Mesothelial cell of epicardium (in vitro differentiated cells): ENCODE results near the gene LKAAEAR1. TPM values are rescaled to one million over a fixed set of nuclear protein-coding genes. Genes with fewer than 3 reads are reported as not detected.

ENCODE experiments used
- DNase-seq, 2 experiments: peaks; one replicate each; pipeline ENCODE4 v3.0.0; 2021; ENCODE audit warnings: low spot score in 2 of 2; ENCODE audit not compliant: unreplicated experiment in 2 of 2
- H3K27ac Mint-ChIP-seq: 2 replicates; pipeline ENCODE4 v1.8.0; 2021; ENCODE audit warnings: mixed read lengths
- H3K27me3 Mint-ChIP-seq: 2 replicates; pipeline ENCODE4 v1.8.0; 2021; ENCODE audit warnings: low read depth, mixed read lengths
- H3K36me3 Mint-ChIP-seq: 2 replicates; pipeline ENCODE4 v1.8.0; 2021; ENCODE audit warnings: mixed read lengths
- H3K4me1 Mint-ChIP-seq: 2 replicates; pipeline ENCODE4 v1.8.0; 2021; ENCODE audit warnings: mixed read lengths
- H3K4me3 Mint-ChIP-seq: 2 replicates; pipeline ENCODE4 v1.8.0; 2021; ENCODE audit warnings: mild to moderate bottlenecking, moderate library complexity, mixed read lengths
- H3K9me3 Mint-ChIP-seq: 2 replicates; pipeline ENCODE4 v1.8.0; 2021; ENCODE audit warnings: mixed read lengths
- CTCF ChIP-seq: fragments of 200-600 bp; sonication (generic); IDR thresholded peaks from one replicate; pipeline ENCODE4 v1.5.0; 2021; ENCODE audit warnings: antibody characterized with exemption; ENCODE audit not compliant: unreplicated experiment
- total RNA-seq: library from RNA; stranded (reverse); gene quantifications from 3 replicates; pipeline ENCODE4 v1.2.1, GENCODE V29; 2021

LKAAEAR1 gene
- total RNA-seq, 1 donor from 2014 or later = not detected

- no peak overlapping the region for H3K4me3 Mint-ChIP-seq
- H3K4me1 Mint-ChIP-seq = no peaks in the 10 kb centered on the region
- peaks cover 28% of the 10 kb centered on the region for H3K27me3 Mint-ChIP-seq
- no peak for TF ChIP-seq CTCF
- no peak overlapping the region for H3K27ac Mint-ChIP-seq
- no peaks in the 10 kb centered on the region for H3K36me3 Mint-ChIP-seq
- no peaks in the 10 kb centered on the region for H3K9me3 Mint-ChIP-seq
- DNase-seq = peak in 1 of 2 experiments; percentile 3
These were observed 23.7 kb upstream of the LKAAEAR1 start for GRCh38 chr20:64107736-64108457.

DNA sequence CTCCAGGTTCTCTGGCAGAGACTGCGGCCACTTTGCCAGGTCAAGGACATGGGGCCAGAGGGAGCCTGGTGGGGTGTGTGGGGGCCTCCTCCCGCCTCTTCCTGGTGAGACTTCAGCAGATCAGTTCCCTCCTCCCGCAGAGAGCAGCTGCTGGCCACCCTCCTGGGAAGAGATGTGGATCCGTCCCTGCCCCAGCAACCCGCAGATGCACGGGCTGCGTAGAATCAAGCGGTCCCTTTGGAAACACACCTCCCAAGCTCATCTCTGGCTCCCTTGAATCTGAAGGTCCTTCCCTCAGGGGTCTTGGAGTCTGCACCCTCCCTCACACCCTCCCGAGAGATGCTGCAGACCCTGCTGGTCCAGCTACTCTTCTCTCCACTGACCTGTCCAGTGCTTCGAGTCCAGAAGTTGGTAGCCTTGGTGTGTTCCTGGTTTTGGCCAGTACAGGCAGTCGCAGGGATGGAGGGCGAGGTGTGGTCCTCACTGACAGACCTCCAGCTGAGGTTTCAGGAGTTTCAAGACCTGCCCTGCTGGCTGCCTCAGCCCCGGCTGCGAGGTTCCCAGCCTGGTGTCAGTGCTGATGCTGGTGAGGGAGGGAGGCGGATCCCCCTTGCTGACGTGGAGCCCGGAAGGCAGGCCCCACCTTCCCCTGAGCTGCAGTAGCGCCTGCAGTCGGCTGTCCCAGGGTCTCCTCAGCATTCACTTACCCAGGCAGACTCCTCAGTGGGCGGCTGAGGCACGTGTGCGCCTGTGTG is 23.0 kb upstream of the LKAAEAR1 start, which contains the start of gene NPBWR2:
Gene NPBWR2, minus strand, starts transcription at position 585 of the 755 bp plus-strand sequence. CDS start 734 bp downstream, outside the sequence.
- Mint-ChIP-seq H3K4me3 (no peak within 1 kb of the TSS), H3K36me3 (no peaks in the 10 kb centered on the region), H3K27me3 (peaks cover 34% of the 10 kb centered on the region), H3K9me3 (no peaks in the 10 kb centered on the region), H3K27ac (no peak within 1 kb of the TSS), H3K4me1 (peaks cover 2% of the 10 kb centered on the region)
- TF ChIP-seq CTCF = no peak
- DNase-seq = peak; percentile 18 to 39

GRCh38 chr20:64106435-64106961 is 22.3 kb upstream of the LKAAEAR1 start:
- Mint-ChIP-seq H3K27ac (no peak overlapping the region), H3K4me3 (no peak overlapping the region), H3K4me1 (peaks cover 2% of the 10 kb centered on the region), H3K27me3 (peaks cover 38% of the 10 kb centered on the region), H3K36me3 (no peaks in the 10 kb centered on the region), H3K9me3 (no peaks in the 10 kb centered on the region)
- DNase-seq = peak in 1 of 2 experiments; percentile 2
- TF ChIP-seq CTCF = no peak

- Mint-ChIP-seq H3K27me3 (peaks cover 43% of the 10 kb centered on the region), H3K4me1 (peaks cover 2% of the 10 kb centered on the region), H3K36me3 (no peaks in the 10 kb centered on the region), H3K27ac (no peak overlapping the region), H3K4me3 (no peak overlapping the region), H3K9me3 (no peaks in the 10 kb centered on the region)
- peak in 1 of 2 experiments; percentile 35 for DNase-seq
- no peak for TF ChIP-seq CTCF
These were observed 21.7 kb upstream of the LKAAEAR1 start for GRCh38 chr20:64105846-64106434.

DNA sequence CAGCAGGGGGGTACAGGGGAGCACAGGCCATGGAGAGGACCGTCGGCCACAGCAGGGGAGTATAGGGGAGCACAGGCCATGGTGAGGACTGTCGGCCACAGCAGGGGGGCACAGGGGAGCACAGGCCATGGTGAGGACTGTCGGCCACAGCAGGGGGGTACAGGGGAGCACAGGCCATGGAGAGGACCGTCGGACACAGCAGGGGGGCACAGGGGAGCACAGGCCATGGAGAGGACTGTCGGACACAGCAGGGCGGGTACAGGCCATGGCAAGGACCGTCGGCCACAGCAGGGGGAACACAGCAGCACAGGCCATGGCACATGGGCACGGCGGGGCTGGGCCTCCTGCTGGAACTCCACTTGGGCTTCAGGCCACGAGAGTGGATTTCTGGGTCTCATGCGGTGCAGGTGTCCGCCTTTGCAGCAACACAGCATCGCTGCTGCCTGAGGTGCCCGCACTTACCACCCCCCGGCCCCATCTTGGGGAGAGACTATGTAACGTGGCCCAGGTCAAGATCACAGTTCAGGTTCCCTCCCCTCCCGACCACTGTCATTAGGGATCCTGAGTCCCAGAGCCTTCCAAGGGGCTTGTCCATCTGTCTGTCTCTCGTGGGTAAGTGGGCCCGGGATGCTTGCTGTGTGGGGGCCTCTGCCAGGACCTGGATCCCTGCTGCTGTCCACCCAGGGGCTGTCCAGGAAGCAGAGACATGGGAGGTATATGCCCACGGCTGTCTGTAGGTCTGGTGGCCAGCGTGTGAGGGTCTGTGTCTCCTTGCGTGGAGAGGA is 20.7 kb upstream of the LKAAEAR1 start:
- Mint-ChIP-seq H3K4me3 (no peak overlapping the region), H3K36me3 (no peaks in the 10 kb centered on the region), H3K4me1 (peaks cover 2% of the 10 kb centered on the region), H3K27me3 (peaks cover 53% of the 10 kb centered on the region), H3K27ac (no peak overlapping the region), H3K9me3 (no peaks in the 10 kb centered on the region)
- no peak for TF ChIP-seq CTCF
- peak in 1 of 2 experiments; percentile 36 for DNase-seq
